ENCODE results near the gene KLHL29.

KLHL29 gene

DNA sequence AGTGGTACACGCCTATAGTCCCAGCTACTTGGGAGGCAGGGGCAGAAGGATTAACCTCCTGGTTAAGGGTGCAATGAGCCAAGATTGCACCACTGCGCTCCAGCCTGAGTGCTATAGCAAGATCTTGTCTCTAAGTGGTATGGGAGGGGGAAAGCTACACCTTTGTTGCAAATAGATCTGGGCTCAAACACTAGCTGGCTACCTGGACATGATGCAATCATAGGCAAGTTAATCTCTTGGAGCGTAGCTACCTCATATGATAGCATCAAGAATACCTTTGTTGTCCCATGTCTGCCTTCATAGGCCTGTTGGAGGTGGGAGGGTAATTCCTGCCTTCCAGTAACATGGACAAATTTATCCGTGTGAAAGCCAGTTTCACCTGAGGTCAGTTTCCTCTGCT, 15.7 kb downstream of the KLHL29 start:
- no peak for DNase-seq

DNA sequence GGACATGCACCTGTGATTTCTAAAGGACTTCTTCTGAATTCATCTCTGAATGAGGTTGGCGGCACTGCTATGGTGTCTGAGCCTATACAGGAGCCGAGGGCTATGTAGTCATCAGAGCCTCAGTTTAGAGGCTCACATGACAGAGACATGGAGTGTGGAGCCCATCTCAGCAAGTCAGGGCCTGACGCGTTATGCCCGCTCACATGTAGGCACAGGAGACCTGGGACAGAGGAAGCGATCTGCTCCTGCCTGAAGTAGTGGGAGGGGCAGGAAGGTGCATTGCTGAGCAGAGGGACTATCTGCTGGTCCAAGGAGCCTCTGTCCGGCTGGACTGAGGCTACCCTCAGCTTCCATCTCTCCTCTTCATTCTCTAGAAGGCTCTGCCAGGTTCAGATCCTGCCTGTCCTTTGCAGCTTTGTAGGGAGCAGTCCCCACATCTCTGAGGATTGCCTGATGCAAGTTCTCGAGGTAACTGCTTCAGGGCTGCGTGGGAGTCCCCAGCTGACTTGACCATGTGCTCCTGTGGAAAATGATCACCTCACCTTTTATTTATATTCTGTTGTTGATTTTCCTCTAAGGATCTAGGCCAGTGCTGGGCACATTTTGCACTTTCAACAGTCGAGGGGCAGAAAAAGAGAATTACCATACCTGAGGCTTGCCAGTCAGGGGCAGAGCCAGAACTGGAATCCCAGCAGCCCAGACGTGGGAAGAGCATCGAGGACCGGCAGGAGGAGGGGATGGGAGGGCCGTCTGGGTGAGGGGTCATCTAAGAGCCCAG, 16.6 kb downstream of the KLHL29 start:
- no peak for DNase-seq

DNA sequence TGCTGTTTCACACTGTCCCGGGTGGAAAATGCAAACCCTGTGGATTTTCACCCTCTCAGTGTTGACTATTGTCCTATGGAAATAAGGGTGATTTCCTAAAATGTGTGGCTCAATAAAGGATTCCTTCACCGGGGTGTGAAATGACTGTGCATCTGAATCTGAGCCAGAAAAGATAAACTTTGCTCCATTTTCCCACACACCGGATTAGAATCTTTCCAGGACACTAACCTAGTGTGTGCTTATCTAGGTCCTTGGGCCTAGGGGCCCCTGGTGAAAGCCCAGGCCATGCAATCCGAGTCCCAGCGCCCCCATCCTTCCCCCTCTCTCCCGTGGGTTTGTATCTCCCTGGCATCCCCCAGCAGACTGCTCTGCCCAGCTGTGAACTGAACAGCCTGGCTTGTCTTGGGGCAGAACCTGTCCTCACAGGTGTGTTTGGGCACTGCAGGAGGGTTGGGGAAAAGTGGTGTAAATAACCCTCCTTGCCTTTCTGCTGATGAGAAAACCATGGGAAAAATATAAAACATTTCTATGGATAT, 17.3 kb downstream of the KLHL29 start:
- DNase-seq = no peak

DNA sequence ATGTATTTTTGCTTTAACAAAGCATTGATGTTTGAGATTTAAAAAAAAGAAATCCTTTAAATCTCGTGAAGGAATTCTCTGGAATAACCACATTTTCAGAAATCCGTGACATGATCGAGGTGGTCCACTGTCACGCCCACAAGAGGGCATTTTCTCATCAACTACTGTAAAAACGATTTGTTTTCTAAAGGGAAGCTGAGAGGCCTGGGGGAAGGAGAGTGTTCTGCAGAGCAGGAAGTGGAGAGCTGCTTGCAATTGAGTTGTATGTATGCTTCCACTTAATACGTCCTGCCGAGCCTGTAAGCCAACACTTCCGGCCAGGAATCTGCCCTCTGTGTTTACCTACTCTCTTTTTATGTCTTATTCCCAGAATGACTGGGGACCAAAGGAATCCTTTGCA, 19.4 kb downstream of the KLHL29 start:
- no peak for DNase-seq

DNA sequence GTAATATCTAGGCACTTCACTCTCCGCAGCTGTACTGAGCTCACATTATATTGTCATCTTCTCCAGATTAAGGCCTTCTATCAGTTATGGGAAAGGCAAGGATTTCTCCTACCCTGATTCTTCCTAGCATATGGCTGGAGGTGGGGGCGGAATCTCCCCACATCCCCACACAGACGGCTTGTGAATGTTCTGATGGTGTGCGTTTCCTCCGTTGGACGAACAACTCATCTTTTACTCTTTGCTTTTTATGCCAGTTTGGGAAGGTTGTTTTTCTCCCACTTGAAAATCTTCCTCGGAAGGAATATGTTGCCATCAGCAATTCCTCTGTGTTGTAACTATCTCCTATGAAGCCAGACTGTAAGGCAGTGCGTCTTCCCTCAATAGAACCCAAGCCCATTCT, 24.3 kb downstream of the KLHL29 start:
- DNase-seq = no peak

DNA sequence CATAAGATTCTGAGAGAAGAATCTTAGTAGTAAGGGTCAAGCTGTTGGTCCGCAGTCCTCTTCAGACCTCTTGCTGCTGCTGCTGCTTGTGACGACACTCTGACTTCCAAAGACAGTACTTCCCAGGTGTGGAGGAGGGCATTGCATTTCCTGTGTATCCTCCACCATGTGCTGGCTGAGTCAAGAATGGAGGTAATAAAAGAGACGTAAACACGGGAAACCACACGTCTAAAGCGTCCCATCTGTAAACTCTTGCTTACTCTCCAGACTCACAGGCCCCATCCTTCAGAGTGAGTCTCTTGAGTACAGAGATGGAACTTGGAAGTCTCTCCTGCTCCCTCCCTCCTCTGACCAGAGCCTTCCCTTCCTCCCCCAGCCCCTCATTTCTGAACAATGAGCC, 25.6 kb downstream of the KLHL29 start:
- no peak for DNase-seq

DNA sequence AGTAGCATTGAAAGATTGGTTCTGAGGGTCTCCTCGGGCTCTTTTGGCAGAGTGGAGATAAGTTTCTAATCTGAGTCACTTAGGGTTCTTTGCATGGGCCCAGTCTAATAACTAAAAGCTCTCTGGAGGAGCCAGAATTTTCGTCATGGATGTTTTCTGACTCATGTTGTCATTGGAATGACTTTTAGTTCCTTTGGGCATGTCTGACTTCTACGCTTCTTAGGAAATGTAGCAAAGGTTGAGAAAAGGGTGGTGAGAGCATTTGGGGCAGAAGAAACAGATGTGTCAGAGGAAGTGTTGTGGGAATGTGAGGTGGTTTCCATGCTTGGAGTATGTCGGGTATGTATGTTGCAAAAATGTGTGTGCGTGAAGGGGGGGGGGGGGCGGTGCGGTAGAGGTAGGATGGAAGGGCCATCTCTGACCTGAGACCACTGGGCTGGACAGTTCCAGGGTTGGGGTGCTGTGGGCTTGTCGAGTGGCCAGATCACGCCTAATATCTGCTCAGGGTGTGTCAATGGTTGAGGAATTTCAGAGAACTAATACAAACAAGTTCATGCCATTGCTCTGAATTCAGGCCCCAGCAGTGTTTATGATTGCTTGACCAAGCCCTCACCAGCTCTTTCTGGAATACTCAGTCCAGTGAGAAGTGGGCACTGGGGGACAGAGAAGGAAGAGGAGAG, 26.9 kb downstream of the KLHL29 start:
- no peak for DNase-seq

DNA sequence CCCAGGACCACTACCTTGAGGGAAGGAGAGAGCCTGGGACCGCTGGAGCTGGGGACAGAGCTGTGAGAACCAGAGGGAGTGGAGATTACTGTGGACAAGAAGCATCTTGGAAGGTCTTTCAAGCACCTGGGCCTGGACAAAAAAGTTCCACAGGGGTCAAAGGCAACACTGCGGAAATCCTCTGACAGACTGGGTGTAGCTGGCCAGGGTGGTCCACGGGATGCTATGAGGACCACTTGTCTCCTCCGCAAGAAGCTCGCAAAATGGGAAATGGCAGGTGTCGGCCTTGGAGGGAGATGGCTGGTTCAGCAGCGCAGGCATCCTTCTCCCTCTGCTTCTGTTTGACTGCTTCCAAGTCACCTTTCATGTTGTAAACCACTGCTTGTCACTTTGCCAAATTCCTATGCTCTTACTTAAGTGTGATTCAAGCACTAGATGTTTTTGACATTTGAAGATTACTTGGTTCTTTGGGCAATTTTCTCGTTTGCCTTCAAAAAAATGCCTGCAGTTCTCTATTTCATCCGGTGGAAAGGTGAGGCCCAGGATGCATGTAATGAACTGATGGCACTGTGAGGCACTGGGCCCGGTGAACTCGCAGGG, 27.7 kb downstream of the KLHL29 start:
- no peak for DNase-seq

DNA sequence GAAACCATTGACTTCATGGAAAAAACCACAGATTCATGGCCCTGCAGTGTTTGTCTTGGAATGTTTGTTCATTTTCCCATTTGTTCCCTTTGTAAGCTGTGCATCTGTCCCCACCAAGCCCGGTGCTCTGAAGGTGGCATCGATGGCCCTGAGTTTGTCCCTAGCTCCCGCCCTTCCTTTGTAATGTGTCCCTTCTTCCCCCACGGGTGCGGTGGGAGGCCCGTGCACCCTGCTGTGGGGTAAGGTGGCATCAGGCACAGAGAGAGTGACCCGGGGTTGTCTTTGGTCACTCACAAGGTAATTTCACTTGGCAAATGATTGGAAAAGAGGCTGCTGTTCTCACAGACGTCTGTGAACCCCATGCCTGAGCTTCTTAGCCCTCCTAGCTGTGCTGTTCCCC, 28.7 kb downstream of the KLHL29 start:
- DNase-seq = no peak

DNA sequence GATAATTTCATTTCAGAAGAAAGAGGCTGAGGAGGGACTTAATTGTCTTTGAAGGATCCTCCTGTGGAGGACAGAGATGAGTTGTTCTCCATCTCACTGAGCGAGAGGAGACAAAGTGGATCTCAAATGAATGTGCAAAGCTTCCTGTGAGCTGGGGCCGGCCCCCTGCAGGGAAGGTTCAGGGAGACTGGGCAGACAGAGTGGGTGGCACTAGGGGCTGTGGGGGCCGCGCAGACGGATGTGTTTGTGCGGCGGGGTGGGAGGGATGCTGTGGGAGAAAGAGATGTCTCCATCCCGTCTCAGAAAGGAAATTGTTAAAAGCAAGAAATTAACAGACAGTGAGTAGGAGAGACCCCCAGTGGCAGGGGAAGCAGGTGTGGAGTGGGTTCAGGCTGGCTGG, 29.1 kb downstream of the KLHL29 start:
- DNase-seq = no peak

DNA sequence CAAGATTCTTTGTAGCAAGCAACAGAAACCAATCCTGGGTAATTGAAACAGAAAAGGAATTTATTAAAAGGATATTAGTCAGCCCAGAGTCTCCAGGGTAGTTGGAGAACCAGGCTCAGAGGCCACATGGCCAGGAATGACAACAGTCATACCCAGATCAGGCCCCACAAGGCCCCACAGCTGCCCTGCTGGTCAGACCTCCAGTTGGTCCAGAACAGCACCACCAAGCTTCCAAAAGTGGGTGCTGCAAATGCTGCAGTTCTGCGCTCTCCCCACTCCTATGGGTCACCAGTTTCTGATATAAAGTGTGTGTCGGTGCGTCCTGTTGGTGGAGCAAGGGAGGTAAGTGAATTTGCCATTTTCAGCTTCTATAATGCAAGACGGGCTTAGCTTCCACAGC, 29.9 kb downstream of the KLHL29 start:
- no peak for DNase-seq

DNA sequence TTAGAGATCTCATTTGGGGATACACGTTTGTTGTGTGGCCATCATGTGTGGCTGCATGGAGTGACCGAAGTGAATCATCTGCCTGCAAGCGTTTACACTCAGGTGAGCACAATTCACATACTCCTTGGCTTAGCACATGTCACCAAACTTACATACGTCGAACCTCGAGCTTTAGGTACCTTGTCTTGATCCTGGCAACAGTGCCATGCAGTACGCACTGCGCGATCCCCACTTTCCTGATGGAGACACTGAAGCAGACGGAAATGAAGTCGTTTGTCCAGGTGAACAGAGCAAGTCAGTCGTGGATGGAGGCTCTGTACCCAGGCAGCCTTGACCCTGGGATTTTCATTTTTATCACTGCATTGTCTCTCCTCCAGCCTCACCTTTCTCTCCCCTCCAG, 32.3 kb downstream of the KLHL29 start:
- DNase-seq = no peak

DNA sequence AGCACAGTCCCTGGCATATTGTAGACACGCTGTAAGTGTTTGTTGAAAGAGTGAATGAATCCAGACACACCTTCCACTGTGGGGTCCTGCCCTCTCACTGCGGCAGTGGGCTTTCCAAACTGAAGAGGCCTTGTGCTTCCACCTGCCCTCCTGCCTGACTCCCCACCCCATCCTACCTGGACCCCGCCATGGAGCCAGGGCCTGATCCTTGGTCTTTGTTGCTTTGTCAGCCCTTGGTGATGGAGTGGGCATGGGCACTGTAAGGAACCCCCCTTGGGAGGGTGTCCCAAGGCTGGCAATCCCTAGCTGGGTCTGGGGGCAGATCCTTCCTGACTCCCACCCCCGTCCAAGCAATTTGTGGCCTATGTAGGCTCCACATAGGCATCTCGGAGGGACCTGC, 33.1 kb downstream of the KLHL29 start:
- no peak for DNase-seq

DNA sequence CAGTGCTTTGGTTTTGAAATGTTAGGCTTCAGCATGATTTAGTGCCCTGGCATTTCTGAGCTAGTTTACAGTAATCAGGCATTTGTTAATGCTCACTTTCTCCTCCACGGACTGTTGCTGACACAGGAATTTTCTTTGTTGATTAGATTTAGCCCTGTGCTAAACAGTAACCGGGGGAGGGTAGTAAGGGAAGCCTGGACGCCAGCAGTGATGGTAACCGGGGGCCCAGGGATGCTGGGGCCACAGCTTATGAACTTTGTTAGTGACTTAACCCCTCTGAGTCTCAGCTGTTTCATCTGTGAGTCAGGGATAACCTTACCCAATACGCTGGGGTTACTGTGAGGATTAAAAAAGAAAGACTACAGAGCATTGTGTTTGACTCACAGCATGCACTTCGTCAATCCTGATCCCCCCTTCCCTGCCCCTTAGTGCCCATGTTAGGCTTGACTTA, 33.5 kb downstream of the KLHL29 start:
- DNase-seq = no peak

DNA sequence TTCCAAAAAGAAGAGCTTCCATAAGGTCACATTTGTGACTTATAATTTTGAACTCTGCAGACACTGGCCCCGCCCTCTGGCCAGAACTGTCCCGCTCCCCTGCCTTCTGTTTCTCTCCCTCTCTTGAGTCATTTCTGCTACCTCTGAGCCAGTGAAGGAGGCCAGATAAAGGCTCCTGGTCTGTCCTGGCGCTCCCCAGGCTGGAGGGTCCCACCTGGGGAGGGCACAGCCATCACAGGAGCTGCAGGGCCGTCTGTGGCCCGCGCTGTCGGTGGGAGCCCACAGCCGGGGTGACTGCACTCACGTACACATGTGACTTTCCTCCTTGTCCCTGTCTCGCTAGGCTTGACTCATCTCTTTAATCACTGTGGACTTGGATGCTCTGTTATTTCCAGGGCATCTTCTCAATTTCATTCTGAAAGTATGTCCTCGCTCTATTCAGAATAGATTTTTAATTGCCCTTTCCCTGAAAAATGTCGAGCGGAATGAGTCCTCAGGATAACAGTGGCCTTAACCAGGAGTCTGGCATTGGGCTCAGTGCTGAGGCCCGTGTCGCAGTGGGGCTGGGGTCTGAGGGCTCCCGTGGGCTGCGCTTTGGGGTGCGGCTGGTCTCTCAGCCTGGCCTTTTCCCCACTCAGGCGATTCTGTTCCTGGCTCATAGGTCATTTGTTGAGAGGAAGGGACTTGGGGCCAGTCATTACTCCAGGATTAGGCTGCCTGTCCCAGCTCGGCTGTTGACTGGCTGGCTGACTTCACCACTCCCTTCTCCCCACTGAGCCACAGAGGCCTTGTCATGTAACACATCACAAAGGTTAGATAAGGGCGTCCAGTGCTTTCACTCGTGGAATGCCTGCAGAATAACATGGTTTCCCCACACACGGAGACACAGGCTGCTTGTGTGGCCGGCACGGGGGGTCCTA, 34.5 kb downstream of the KLHL29 start:
- no peak for DNase-seq

DNA sequence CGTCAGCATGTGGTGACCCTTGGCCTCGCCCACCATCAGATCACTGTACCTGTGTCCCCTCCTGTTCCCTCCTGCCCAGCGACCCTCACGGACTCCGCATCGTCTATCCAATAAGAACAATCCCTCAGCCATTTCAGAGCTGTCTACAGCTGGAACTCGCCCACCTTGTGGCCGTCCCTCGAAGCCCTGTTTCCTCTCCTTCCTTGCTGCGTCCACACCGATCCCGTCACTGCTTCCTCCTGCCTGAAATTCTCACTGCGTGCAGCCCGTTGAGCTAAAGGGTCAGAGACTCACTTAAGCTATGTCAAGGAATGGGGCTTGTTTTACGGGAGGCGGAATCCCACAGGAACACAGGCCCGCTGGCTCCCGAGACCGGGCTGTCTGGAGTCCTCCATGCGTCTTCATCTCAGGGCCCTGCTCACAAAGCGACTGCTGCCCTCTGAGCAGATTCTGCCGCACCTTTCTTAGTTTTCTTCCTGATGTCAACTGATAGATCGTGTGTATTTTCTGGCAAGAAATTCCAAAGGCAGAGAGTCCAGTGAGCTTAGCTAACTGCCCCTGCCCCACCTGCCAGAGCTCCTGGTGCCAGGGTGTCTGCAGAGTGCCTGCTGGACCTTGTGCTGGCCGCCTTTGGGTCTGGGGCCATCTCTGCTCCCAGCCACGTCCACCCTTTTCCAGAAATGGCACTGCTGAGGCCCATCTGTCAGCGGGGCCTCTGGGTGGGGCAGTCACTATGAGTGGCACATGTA, 35.3 kb downstream of the KLHL29 start:
- no peak for DNase-seq

DNA sequence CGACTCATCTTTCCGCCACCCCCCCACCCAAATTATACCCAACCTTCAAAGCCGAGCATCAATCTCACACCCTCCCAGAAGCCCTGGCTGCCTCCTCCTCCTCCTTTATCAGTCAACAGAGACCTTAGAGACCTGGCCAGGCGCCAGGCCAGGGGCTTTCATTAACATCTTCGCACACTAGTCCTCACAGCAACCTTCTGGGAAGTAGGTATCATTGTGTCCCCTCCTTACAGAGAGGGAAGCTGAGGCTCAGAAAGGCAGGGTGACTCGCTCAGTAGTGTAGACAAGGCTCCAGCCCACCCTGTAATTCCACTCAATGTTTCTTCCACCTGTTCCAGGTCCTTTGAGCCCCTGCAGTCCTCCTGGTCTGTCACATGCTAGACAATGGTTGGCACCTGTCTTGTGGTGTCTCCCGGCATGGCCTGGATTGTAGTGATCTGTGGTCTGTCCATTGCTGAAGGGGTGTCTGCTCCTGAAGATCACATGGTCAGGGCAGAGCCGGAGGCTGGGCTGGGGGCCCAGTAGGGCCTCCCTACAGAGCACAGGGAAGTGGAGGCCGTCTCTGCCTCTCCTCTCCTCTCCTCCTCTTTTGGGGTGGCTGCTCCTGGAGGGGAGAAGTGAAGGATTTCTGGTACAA, 36.0 kb downstream of the KLHL29 start:
- DNase-seq = no peak

DNA sequence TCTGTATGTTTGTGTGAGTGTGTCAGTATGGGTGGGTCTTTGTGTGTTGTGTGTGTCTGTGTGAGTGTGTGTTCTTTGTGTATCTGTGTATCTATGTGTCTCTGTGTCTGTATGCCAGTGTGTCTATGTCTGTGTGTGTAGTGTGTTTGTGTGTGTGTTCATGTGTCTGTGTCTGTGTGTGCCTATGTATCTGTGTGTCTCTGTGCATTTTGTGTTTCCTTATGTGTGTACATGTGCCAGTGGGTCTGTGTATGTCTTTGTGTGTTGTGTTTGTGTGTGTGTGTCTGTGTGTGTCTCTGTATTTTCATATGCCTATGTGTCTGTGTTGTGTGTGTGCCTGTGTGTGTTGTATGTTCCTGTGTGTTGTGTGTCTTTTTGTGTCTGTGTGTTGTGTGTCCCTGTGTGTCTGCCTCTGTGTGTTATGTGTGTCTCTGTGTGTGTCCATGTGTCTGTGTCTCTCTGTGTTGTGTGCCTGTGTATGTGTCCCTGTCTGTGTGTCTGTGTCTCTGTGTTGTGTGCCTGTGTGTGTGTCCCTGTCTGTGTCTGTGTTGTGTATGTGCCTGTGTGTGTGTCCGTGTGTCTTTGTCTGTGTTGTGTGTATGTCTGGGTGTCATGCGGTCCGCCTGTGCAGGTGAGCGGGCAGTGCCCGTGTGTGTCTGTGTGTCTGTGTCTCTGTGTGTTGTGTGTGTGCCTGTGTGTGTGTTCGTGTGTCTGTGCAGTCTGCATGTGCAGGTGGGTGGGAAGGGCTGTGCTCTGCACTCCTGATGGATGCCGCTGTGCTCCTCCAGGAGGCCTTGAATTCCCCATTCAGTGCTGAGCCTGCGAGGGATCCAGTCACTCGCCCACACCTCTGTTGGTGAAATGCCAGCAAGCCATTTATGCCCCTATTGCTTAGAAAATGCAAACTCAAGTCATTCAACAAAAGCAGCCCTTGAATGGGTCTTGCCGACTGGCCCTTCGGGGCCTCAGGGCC, 37.4 kb downstream of the KLHL29 start:
- no peak for DNase-seq

DNA sequence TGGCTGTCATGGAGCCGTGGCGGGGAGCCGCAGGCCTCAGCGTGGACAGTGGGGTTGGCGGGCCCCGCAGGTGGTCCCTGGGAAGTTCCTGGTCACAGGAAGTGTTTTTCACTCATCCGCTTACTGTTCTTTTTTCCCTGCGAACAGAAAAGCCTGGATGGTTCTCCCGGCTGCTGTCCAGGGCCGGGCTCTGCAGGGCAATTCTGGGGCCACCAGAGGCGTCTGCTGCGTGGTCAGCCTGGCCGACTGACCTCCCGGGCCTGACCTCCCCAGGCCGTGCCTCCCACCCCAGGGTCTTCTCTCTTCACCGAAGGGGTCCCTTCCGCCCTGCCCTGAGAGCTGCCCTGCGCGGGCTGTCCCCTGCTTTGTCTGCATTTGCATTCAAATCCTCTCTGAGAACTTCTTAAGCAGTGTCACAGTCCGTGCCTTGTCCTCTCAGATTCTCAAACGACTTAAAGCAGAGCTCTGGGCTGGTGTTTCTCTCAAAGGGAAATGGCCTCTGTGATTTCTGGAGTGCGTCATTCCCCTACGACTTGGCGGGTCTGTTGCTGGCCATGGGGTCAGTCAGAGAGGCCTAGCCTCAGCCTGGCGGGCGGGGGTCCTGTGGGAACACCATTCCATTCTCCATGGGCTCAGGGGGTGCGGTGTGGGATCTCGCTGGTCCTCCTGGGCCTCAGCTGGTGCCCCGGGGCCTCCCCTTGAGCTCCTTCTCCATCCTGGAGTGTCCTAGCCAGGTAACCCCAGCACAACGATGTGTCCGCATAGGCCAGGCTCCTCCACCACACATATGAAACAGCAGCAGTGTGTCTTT, 38.3 kb downstream of the KLHL29 start:
- no peak for DNase-seq

Data from activated T-cell treated with anti-CD3 and anti-CD28 coated beads, Interleukin-2, amount 50 U/mL, for 1 hour (primary cell).